KG1 (cell line): ENCODE data around the gene C6orf132.

ENCODE experiments used
- DNase-seq: peaks from one replicate; lab custom pipeline; 2025; lab: John Stamatoyannopoulos, UW

C6orf132 gene

DNA sequence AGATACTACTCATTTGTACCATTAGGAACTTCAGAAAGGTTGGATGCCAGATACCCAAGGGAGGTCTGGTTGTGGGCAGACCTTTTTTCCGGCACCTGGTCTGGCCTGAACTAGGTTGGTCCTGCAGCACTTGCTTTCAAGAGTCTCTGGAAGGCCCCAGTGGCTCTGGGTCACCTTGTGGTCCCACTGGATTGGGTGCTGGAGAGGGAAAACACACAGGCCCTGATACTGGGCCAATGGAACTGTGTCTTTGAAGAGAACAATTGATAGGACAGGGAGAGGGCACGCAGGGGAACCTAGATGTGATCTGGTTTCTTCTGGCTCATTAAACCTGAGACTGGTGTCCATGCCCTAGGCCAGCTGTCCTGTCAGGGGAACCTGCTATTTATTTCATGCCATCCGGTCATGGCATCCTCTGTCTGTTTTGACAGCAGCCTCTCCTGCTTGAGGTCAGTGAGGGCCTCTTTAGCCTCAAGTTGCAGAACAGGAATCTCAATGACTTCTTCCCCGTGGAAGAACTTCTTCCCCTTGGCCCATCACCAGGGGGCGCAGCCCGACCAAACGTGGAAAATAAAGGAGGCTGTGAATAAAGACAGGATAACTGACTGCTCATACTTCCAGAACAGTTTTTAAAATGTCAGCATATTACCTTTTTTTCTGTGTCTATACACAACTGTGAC lies 67.1 kb downstream of the C6orf132 start:
- no peak for DNase-seq

DNA sequence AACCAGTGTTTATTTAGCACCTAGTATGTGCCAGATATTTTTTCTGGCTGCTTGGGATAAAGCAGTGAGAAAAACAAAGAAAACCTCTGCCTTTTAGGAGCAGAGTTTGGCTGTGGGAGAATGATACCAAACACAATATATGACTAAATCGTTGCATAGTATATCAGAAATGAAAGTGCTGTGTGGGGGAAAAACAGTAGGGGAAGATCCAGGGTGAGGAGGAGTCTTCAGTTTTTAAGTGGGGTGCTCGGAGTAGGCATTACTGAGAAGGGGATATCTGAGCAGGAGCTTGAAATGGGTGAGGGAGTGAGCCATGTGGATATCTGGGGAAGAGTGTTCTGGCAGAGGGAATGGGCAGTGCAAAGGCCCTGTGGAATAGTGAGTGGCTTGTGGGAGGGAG lies 69.1 kb downstream of the C6orf132 start:
- no peak for DNase-seq

DNA sequence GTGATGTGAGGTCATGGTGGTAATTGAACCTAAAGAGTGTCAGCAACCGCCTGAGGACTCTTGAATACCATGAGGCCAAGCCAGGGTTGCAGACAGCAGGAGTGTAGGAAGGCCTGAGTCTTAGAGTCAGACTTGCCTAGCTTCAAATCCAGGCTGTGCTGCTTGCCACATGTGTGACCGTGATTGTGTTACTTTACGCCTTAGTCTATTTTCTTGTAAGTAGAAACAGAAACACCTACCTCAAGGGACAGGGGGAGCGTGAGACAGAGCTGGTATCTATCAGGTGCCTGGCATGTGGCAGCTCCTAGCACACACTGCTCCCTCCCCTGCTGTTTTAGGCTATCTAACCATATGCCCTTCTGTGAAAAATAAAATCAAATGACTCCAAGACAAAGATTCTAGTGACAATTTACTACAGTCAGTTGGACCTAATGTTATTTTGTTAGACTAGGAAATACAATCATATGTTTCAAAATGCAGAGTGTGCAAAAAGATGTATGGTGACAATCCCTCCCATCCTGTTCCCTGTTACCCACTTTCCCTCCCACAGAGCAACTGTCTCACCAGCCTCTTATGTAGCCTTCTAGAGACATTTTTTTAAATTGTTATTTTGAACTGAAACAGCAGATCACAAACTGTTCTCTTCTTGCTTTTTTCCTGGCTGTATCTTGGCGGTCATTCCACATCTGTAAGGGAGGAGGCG lies 70.4 kb downstream of the C6orf132 start:
- DNase-seq = no peak

DNA sequence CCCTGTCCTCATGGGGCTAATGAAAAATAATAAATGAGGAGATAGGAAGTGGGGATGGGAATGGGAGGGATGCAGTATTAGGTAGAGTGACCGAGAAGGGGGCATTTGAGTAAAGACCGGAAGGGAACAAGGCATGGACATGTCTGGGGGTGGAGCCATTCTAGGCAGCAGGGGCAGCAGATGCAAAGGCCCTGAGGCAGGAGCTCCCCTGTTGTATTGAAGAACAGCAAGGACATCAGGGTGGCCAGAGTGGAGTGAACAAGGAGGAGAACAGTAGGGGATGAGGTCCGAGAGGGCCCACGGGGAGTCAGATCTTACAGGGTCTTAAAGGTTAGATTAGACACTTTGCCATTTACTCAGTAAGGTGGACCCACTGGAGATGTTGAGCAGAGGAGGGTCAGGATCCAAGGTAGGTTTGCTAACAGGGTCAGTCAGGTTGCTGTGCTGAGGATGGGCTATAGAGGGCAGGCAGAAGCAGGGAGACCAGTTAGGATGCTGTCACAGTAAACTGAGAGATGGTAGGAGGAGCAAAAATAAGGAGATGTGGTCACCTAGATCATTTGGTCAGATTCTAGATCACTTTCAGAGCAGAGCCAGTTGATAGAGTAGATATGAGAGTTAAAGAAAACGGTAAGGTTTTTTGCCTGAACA lies 73.4 kb downstream of the C6orf132 start:
- no peak for DNase-seq

DNA sequence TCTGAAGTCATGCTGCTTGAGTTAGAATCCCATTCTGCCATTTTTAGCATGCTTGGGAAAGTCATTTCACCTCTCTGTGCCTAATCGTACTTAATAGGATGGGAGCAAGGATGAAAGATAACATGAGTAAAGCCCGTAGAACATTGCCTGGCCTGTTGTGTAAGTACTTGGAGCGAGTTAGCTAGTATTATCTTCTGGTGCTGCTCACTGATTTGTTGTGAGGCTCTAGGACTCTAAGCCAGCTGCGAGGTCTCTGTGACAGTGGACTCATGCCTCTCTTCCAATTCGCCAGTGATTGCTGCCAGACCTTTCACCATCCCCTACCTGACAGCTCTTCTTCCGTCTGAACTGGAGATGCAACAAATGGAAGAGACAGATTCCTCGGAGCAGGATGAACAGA lies 74.2 kb downstream of the C6orf132 start:
- no peak for DNase-seq

DNA sequence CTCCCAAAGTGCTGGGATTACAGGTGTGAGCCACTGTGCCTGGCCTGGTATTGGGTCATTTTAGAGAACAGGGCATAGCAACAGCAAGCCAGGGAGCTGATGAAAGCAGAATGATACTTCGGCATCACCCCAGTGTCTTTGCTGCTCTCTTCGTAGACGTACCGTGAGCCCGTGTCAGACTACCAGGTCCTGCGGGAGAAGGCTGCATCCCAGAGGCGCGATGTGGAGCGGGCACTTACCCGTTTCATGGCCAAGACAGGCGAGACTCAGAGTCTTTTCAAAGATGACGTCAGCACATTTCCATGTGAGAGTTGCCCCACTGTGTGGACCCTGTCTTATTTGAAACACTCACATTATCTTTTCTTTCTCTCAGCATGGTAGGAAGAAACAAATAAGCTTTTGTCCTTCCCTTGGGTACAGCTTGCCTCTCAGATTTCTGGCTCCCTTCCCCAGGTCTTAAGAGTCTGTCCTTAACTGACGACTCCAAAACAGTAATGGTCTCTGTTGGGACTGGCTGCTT lies 76.2 kb downstream of the C6orf132 start:
- DNase-seq = no peak

DNA sequence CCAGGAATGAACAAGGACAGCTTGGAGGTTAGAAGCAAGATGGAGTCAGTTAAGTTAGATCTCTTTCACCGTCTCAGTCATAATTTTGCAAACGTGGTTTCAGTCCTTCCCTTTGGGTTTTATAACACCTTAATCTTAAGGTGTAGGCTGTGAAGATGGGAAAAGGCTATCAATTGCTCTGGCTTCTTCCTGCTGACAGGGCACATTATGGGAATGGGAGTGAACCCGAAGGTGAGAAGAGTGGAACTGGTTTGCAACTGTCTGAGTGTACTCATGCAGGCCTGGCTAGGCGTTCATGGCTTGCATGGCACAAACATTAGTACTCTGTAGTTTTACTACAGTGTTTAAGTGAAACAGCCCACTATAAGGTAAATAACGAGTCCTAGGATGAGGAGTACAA lies 82.7 kb downstream of the C6orf132 start:
- DNase-seq = no peak

DNA sequence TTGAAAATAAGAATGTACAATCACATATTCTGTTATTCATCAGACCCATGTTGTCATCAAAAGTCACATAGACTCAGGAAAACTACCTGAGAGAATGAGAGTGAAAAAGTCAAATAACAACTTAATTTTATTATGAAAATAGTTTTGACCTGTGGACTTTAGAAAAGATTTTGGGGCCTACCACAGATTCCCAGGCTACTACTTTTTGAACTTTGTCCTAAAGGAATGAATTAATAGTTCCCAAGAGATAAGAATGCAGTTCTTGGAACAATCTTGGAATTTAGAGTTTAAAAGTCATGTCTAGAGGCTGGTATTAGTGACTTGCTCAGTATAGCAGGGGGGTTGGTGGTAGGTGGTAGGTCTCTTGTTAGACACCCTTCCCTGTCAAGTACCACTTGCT lies 88.8 kb downstream of the C6orf132 start:
- DNase-seq = no peak

DNA sequence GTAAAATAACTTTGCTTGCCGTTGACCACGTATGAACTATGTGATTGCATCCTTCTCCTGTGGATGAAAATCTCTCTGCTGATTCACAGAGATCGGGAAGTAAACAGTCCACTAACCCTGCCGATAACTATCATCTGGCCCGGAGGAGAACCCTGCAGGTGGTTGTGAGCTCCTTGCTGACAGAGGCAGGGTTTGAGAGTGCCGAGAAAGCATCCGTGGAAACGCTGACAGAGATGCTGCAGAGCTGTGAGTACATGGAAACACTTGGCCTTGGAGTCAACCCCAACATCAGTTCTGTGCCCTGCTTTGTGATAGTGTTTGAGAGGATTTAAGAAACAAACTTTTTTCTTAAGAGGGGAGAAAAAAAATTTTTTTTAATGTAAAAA lies 91.2 kb downstream of the C6orf132 start:
- DNase-seq = no peak
